Fibroblast of upper back skin (primary cell): ENCODE measurements around the gene SDSL.

Experiments used
- DNase-seq: peaks from one replicate; pipeline ENCODE4 v3.0.0-alpha.2; 2013

The SDSL gene

DNA sequence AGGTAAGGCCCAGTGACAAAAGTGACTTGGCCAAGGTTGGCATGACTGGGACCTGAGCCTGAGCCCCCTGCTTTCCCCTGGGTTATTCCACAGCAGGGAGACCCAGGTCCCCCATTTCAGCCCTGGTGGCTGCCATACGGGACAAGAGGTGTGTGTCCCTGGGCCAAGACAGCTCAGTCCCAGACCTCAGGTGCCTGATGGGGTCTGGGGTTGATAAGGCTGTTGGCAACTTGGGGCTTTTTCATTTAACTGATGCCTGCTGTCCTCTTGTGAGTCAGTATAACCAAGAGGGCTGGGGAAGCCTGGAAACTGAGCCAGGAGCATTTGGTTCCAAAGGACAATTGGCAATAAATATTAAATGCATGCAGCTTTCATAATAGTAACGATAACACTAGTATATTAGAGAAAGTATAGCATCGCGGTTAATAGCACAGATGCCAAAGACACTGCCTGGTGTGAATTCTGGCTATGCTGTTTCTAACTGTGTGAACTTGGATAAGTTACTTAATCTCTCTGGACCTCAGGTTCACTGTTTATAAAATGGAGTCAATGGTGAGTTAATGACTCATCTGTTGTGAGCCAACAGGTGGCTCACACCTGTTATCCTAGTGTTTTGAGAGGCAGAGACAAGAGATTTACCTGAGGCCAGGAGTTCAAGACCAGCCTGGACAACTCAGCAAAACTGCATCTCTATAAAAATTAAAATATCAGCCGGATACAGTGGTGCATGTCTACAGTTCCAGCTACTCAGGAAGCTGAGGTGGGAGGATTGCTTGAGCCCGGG is 898 bp downstream of the SDSL start:
- no peak for DNase-seq

DNA sequence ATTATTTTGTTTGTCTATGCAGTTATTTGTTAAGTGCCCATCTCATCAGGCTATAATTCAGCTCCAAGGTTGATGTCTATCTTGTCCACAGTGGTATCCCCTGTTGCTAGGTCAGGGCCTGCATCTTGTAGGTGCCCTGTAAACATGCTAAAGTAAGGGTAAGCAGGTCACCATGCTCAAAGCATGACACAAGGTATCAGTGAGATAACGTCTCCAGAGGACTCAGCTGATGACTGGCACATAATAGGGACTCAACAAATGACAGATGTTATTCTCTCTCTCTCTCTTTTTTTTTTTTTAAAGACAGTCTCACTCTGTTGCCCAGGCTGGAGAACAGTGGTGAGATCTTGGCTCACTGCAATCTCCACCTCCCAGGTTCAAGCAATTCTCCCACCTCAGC is 2.3 kb downstream of the SDSL start:
- no peak for DNase-seq

DNA sequence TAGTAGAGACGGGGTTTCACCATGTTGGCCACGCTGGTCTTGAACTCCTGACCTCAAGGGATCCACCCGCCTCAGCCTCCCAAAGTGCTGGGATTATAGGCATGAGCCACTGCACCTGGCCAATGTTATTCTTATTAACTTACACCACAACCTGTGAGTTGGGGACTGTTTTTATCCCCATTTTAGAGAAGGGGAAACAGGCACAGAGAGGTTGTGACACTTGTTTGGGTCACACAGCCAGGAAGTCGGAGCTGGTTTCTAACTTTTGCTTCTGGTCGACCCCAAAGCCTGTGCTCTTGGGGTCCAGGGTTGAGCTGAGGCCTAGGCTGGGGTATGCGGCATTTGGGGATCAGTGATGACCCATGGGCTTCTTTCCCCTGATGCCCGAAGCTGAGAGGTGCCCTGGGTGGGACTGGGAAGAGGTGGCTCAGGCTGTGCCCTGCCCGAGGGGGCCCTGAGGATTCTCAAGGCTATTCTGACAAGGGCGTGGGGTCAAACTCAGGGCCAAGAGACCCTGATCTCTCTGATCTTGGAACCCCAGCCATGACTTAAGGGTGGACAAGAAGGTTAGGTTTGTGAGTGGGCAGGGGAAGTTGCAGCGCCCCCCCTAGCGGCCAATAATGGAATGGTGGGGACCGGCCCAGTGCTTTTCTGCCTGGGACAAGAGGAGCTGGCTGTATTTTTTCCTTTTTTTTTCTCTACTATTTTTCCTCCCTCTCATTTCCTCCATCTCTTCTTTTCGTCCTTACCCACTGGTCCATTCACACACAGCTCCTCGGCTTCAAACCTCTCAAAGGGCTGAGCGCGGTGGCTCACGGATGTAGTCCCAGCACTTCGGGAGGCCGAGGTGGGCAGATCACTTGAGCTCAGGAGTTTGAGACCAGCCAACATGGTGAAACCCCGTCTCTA is 3.0 kb downstream of the SDSL start:
- DNase-seq: peak; percentile 37

DNA sequence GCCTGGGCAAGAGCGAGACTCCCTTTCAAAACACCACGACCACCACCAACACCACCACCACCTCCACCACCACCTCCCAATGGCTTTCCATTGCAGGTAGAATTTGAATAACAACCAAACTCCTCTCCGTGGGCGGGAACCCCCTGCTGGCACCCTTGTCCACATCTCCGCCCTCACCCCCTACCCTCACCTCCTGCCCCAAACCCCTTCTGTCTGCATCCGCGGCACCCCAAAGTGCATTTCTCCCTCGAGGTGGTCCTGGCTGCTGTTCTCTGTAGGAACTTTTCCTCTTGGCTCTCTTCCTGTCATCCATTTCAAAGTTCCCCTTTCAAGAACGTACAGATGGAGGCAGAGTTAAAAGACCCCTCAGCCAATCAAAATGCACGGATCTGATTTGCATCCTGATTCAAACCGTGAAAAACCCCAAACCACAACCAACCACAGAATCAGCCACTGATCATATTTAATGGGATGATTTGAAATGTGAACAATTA is 3.8 kb downstream of the SDSL start:
- no peak for DNase-seq

DNA sequence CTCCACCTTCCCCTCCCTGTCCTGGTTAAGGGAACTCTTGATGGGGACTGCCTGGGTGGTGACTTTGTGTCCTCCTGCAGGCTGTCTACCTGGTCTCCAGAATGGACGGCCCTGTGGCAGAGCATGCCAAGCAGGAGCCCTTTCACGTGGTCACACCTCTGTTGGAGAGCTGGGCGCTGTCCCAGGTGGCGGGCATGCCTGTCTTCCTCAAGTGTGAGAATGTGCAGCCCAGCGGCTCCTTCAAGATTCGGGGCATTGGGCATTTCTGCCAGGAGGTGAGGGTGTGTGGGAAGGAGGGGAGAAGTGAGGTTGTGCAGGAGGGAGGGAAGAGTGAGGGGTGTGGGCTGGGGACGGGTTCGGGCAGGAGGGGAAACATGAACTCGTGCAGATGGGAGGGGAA is 5.7 kb downstream of the SDSL start:
- no peak for DNase-seq

DNA sequence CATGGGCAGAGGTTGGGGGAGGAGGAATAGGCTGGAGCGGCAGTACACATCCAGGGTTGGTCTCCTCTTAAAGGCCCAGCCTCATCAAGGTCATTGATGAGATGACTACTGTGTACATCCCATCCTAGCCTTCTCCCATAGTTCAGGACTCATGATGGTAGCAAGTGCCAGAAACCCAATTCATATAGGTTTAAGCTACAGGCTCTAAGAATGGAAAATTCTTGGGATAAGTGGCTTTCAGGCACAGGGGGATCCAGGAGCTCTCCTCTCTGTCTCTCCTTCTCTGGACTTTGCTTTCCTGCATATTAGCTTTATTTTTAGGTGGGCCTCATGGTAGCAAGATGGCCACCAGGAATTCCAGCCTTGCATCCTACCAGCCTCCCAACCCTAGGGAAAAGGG is 6.3 kb downstream of the SDSL start:
- DNase-seq: no peak

DNA sequence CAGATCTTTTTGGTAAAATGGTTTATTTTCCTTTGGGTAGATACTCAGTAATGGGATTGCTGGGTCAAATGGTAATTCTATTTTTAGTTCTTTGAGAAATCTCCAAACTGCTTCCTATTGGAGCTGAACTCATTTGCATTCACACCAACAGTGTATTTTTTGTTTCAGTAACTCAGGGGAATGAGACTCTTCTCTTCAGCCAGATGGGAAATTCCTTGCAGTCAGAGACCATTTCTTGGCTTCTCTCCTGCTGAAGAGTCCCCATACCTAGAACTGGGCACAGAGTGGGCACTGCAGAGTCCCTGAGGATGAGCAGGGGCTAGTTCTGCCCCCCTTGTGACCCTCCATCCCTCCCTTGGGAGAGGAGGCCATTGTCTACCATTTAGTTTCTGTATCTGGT is 10.8 kb downstream of the SDSL start:
- DNase-seq: no peak

DNA sequence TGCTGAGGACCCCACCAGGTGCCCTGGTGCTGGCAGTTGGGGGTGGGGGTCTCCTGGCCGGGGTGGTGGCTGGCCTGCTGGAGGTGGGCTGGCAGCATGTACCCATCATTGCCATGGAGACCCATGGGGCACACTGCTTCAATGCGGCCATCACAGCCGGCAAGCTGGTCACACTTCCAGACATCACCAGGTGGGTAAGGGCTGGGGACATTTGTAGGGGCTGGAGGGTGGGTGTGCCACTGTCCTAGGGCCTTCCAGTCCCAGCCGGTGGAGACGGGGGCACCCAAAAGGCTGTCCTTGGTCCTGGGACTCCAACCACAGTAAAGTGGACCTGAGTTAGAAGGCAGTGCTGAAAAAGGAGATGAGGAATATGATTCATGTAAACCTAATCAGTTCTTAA is 13.2 kb downstream of the SDSL start:
- no peak for DNase-seq

DNA sequence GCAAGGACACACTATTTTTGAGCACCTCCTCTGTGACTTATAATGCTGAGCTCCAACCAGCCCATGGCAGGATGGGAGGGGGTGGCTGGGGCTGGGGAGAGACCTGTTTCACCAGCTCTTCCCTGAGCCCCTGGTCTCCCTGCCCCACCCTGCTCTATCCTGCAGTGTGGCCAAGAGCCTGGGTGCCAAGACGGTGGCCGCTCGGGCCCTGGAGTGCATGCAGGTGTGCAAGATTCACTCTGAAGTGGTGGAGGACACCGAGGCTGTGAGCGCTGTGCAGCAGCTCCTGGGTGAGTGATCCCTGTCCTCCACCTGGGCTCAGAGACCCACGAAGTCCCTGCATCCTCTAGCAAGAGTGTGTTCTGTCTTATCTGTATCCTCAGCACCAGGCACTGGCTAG is 14.4 kb downstream of the SDSL start:
- DNase-seq: no peak

DNA sequence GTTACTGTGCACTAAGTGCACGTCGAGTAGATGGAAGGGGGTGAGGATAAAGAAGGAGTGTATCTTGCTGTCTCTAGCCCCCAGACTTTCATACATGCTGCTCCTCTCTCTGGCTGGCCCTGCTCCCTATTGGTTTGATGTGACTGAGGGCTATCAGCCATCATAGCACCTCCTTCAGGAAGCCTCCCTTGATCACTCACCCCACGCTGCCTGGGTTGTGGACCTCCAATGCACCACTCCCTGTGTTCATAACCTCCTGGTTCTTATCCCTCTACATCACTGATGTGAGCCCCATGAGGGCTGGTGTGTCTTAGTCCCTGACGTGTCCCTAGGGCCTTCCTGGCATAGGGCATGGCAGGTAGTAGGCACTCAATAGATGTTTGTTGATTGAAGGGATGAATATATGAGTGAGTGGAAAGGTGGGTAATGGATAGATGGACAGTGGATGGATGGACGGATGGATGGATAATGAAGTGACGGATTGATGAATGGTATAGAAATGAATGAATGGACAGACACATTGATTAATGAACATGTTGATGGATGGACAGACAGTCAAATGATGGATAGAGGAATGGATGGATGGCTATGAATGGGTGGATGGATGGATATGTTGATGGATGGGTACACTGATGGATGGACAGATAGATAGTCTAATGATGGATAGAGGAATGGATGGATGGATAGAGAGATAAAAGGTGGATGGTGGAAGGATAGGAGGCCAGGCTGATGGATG is 15.0 kb downstream of the SDSL start:
- DNase-seq: no peak

DNA sequence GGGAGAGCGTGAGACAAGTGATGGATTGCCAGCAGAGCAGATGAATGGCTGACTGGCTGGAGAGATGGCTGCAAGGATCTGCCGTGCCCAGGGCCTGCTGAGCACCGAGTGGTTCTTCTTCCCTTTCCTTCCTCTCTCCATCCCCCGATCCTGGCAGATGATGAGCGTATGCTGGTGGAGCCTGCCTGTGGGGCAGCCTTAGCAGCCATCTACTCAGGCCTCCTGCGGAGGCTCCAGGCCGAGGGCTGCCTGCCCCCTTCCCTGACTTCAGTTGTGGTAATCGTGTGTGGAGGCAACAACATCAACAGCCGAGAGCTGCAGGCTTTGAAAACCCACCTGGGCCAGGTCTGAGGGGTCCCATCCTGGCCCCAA is 15.5 kb downstream of the SDSL start:
- DNase-seq: no peak

DNA sequence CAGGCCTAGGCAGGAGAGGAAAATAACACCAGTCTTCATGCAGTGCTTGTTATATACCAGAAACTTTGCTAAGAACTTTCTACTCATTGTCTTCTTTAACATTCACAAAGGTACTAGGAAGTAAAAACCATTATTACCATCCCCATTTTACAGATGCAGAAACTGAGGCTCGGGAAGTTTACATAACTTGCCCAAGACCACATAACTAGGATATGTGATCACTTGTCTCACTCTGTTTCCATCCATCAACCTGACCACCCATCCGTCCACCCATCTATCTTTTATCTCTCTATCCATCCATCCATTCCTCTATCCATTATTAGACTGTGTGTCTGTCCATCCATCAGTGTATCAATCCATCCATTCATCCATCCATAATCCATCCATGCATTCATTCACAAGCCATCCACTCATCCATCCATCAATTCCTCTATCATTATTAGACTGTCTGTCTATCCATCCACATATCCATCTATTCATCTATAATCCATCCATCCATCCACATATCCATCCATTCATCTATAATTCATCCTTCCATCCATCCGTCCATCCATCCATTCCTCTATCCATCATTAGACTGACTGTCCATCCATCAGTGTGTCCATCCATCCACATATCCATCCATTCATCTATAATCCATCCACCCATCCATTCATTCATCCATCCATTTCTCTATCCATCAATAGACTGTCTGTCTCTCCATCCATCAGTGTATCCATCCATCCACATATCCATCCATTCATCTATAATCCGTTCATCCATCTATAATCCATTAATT is 16.5 kb downstream of the SDSL start:
- no peak for DNase-seq

DNA sequence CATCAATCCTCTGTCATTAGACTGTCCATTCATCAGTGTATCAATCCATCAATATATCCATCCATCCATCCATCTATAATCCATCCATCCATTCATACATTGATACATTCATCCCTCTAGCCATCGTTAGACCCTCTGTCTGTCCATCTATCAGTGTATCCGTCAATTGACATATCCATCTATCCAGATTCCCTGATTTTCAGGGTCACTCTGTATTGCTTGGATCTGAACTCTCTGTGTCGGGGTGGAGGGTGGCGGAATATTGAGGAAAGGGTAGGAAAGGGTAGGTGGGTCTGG is 17.1 kb downstream of the SDSL start:
- DNase-seq: no peak

DNA sequence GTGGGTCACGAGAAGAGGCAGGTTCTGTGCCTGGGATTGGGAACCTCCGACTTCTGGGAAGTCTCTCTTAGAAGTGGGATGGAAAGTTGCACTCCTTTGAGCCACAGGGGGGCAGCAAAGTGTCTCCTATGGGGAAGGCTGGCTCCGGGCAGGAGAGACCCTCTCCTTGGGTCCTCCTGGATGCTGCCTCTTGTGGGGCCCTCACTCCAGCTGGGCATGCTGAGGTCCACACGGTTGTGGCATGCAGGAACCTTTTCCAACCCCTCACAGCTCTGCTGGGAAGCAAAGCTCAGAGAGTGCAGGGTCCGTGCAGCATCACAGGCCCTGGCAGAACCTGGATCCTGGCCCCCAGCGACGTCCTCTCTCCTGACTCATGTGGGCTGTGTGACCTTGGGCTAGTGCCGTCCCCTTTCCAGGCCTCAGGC is 17.4 kb downstream of the SDSL start:
- peak; percentile 20 for DNase-seq

DNA sequence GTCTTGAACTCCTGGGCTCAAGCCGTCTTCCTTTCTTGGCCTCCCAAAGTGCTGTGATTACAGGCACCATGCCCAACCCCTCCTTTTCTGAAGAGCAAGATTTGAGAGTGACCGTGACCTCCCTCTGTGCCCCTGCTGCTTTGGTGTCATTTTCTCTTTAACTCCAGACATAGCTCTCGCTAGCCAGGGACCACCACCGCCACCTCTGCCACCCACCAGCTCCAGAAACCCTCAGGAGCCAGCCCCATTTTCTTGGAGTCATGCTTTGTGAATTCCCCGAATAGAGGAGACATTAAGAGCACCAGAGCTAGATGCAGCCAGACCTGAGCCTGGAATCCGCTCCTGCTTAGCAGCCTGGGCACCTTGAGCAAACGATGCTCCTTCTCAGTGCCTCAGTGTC is 18.2 kb downstream of the SDSL start:
- no peak for DNase-seq

DNA sequence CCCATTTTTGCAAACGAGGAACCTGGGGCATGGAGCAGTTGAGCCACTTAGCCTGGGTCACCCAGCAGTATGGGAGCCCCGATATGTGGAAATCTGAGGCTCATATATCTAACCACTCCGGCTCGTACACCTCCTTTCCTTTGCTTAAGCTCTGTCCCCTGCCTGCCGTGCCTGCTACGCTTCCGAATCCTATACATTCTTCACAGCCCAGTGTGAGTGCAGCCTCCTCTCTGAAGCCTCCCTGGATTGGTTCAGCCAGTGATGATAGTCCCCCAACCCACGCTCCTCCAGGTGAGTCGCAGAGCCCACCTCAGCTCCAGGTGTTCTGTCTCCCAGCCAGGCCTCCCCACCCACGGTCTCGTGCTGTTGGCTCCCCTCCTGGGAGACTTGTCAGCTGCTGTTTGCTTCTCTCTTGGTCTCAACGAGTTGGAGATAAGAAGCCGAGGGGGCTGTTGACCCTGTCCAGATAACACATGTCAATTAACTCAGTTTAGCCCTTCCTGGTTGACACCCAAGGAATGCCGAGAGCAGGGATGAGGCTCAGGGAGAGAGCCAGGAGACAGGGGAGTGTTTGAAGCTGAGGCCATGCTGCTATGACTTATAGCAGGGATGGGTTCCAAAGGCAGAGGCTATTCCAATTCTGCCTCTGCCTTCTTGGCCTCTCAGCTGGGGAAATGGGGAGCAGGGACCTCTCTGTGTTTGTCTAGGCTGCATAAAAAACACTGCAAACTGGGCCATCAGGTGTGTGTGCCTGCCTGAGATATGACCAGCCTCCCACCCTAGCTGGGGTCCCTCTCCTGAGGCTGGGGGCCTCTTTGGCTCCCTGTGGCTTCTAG is 19.0 kb downstream of the SDSL start:
- no peak for DNase-seq

DNA sequence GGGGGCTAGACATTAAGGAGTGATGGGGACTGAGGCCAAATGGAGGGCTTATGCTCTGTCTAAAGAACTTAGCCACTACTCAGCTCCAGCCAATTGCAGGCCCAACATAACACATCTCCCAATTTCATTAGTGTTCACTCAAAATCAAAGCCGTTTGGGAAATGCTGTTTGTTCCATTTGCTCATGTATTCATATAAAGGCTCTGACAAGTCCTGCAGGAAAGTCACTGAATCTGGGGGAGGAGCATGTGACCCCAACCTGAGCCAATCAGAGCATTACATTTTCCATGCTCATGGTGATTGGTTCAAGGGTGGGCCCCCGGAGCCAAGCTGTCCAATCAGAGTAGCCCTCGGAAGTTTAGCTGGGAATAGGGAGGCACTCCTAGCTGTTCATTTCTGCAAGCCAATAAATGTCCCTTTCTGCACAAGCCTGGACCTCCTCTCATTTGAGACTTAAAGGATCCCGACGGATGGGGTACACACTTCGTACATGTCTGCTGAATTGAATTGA is 20.9 kb downstream of the SDSL start:
- DNase-seq: no peak

DNA sequence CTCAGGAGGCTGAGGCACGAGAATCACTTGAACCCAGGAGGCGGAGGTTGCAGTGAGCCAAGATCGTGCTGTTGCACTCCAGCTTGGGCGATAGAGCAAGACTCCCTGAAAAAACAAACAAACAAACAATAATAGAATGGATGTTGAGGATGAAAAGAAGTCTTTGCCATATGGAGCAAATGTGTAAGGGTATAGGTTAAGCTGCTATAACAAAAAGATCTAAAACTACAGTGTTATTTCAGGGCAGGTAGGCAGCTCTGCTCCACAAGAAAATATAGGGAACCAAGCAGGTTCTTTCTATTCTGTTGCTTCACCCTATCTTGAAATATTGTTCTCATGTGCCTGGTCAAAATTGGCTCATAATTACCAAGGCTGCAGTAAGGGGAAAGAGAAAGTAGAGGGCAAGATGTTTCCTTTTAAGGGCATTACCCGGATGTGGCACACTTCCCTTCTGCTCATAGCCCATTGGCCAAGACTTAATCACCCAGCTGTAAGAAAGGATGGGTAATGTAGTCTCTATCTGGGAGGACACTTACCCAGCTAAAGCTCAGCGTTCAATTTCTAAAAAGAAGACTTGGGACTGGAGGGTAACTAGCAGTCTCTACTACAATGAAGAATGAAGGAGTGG is 23.5 kb downstream of the SDSL start:
- DNase-seq: no peak

DNA sequence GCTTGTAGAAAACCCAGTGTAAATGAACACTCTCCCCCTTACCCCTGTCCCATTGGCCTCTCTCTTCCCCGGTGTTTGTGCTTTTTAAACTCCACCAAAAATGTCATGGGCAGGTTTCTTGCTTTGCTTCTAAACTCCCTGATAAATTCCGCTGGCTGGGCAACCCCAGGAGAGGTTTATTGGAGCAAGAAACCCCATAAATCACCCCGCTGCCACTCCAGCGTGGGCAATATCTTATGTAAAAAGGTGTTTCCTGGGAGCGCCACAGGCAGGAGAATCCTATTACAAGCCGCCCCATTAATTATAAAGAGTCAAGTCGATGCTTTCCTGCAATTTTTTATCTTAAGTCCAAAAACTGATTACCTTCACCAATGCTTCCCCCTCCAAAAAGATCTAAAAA is 26.7 kb downstream of the SDSL start:
- DNase-seq: no peak

DNA sequence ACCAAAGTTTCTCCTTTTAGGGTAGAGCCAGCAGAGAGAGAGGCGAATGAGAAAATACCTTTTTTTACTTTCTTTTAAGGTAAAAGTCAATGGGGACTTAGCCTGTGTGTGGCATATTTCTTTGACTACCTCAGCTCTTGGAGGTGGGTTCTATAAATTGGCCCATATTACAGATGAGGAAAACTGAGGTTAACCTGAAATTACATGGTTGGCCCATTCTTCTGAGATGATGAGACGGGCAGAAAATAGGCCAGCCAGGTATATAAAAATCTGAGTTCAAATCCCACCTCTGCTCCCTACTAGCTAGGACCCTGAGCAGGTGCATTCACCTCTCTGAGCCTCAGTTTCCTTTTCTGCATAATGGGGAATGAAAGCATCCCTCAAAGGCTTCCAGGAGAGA is 27.1 kb downstream of the SDSL start:
- DNase-seq: no peak

DNA sequence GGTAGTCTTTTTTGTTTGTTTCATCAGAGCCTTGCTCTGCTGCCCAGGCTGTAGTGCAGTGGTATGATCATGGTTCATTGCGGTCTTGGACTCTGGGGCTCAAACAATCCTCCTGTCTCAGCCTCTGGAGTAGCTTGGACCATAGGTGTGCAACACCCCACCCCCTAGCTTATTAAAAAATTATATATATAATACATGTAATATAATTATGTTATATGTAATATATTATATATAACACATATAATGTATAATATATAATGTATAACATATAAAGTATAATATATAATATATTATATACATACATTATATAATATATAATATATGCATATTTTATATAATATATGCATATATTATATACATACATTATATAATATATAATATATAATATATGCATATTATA is 27.7 kb downstream of the SDSL start:
- DNase-seq: no peak
